DMS79 (cell line): Measurements from ENCODE around the gene PFKFB1.
"Not testable (repeated sequence)": the region's sequence is repeated elsewhere in the genome, so short reads cannot be mapped to it uniquely, and the experiment has no call there.

Source experiments
- DNase-seq: peaks from one replicate; lab custom pipeline; 2025; lab: John Stamatoyannopoulos, UW

Gene PFKFB1

GRCh38 chrX:54992911-54993622 is 921 bp downstream of the PFKFB1 start:
- DNase-seq, result no peak

GRCh38 chrX:54991706-54992105 is 2.3 kb downstream of the PFKFB1 start:
- DNase-seq, result no peak

DNA sequence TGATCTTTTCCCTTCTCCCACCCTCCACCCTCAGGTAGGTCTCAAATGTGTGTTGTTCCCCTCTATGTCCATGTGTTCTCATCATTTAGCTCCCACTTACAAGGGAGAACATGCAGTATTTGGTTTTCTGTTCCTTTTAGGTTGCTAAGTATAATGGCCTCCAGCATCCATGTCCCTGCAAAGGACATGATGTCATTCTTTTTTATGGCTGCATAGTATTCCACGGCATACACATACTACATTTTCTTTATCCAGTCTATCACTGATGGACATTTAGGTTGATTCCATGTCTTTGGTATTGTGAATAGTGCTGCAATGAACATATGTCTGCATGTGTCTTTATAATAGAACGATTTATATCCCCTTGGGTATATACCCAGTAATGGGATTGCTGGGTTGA is 10.7 kb downstream of the PFKFB1 start:
- DNase-seq, result not testable (repeated sequence)

DNA sequence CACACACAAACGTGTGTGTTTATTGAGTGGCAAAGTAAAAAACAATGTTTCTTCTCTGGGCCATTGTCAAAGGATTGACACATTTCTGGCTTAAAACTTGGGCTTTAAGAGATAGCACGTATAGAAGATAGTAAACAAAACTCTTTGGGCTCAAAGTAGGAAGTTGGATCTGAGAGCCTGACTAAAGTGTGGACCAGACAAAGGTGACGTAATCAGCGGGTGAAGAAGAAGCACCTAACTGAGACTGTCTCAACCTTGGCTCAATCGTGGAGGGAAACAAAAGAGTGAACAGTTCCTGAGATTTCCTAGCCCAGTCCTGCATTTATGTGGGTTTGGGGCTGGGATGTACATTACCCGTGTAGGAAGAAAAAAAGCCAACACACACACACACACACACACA is 13.7 kb downstream of the PFKFB1 start:
- no peak for DNase-seq

DNA sequence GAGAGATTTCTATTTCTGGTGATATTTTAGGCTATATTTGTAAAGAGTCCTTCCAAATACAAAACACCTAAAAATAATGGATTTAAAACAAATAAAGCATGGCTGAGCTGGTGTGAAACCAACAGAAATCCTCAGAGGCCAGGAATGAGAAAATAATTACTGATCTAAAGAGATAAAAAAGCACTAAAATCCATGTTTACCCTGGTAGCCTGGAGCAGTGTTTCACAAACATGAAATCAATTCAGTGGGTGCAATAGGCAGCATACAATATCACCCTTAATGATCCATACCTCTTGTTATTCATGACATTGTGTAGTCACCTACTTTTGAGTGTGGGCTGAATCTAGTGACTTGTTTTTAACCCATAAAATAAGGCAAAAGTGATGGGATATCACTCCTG is 14.6 kb downstream of the PFKFB1 start:
- DNase-seq, result no peak

DNA sequence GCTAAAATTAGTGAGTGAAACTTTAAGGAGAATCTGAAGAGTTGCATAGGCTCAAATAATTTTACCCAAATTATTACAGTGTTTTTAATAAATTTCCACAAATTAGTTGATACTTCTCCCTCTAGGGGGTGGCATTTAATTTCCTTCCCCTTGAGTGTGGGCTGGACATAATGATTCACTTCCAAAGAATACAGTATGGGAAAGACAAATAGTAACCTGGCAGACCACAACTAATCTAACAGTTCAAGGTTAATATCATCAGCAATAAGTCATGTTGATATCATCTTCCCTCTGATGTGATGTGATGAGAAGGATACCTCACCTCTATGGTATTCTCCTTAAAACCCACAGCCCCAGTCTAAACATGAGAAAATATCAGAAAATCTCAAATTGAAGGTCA is 15.5 kb downstream of the PFKFB1 start:
- no peak for DNase-seq

GRCh38 chrX:54977387-54977786 is 16.6 kb downstream of the PFKFB1 start:
- no peak for DNase-seq

DNA sequence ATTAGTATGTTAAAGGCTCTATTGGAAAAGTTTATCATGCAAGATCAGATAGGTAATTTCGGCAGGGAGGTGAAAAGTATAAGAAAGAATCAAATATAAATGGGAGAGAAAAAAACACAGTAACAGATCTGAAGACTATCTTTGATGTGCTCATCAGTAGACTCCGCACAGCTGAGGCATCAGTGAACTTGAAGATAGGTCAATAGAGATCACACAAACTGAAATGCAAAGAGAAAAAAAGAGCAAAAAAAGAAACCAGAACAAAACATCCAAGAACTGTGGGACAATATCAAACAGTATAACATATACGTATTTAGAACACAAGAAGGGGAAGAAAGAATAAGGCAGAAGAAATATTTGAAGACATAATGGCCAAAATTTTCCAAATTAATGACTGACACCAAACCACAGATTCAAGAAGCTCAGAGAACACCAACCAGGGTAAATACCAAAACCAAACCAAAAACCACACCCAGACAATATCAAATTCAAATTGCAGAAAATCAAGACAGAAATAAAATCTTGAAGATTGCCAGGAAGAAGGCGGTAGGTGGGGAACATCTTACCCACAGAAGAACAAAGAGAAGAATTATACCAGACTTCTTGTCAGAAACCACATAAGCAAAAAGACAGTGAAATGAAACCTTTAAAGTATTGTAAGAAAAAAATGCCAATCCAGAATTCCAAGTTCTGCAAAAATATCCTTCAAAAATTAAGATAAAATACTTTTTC is 29.1 kb downstream of the PFKFB1 start:
- no peak for DNase-seq

- no peak for DNase-seq
Observed at GRCh38 chrX:54961750-54962149, 32.2 kb downstream of the PFKFB1 start.

GRCh38 chrX:54950730-54951375 is 43.1 kb downstream of the PFKFB1 start:
- no peak for DNase-seq

DNA sequence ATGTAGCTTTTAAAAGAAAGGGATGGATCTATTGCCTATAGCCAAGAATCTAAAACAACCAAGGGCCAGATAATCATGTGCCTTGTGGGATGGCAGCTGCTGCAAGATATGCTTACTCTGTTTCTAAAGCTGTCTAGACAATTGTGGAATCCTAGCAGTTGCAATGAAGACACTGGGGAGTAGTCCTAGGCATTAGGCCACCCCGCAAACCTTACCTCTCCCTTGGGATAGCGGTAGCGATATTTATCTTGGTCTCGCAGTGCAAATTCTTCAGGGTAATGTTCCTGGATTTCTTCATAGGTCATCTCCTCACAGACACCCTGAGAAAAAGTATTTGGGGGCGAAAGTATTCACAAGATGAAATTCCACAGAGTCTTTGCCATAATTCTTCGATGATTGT is 48.8 kb downstream of the PFKFB1 start:
- no peak for DNase-seq

DNA sequence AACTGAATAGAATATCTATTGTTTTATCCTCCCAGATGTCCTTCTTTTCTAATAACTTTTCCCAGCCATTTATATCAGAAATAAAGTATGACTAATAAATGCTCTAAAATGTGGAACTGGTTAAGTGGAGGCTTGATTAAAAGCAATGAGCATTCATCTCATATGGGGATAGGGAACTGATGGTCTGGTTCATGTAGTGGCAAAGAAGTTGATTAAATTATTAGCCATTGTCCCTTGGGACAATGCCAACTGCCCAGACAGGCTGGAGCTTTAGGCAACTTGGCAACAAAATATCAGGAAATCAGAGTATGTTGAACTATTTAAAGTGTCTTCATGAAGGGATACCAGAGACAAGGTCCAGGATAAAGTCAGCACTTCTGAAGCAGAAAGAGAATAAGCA is 49.2 kb downstream of the PFKFB1 start:
- no peak for DNase-seq

- no peak for DNase-seq
Observed at GRCh38 chrX:54937416-54937815, 56.6 kb downstream of the PFKFB1 start.

- no peak for DNase-seq
Observed at GRCh38 chrX:54935306-54935705, 58.7 kb downstream of the PFKFB1 start.

DNA sequence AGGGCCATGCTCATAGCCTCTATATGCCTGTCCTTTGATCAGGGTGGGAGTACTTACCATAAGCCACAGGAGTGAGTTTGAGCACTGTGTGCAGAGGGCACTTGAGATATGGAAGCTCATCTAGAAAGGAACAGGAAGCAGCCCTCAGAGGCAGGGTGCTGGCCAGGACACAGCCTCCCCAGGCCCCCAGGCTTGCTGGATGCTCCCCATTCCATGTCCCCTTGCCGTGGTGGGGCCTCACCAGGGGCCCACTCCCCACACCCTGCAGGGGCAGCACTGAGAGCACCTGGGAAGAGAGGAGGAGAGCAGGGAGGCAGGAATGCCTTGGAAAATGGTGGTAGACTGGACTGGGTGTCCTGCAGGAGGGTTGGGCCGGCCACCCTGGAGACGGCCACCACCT is 59.1 kb downstream of the PFKFB1 start:
- DNase-seq, result no peak

DNA sequence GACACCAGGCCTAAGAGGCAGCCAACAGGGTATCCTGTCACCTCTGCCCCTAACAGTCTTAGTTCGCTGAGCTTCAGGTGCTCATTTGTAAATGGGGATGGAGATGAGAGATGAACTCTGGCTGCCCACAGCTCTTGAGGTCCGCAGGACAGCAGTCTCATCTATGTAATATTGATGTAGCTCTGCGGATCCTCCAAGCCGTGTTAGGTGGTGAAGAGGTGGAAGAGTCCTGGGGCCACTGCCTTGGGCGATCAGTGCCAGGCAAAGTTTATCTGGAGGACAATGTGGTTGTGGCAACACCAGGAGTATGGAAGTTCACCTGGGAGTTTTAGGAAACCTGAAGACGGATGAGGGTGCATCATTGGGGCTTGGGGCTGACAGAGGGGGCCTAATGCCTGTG is 59.9 kb downstream of the PFKFB1 start:
- no peak for DNase-seq

DNA sequence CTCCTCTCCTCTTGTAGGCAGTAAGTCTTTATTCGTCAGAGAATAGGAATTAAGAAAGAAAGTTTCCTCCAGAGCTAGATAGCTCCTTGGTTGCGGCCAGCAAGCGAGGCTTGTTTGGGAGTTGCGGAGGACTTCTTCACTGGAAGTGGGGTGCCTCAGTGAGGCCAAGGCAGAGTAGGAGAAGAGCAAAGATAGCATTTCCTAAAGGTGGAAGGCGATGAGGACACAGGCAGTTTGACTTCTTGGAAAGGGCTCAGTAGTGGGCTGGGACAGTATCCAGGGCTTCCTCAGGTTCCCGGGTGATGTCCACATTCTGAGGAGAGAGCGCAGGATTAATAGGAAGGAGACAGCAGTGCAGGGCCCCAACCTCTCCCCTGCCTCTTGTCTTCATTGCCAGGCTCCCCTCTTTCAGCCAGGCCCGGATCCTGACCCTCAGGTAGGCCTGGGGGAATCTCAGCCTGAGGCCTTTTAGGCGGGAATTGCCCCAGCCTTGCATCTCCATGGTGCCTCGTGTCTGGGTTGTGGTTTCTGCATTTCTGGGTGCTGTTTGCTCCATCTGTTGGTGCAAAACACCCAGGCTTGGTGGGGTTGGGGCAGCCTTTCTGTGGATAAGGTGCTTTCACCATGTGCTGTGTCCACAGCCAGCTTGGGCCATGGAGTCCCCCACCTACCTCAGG is 60.7 kb downstream of the PFKFB1 start:
- DNase-seq, result no peak

DNA sequence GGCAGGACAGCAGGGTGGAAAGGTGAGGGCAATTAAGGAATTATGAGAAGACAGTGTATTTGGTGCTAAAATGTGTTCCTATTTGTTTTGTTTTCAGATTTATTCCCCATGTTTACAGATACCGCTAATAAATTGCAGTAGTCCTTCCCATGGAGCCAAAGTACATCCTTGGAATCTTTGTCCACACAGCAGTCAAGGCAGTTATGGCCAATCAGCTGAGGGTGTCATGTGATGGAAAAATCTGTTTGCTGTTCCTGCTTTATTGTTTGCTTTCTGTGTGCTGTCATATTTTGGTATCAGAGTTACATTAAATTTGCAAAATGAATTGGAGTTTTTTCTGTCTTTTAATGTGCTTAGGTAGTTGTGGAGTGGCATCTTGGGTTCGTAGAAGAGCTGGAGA is 62.9 kb downstream of the PFKFB1 start:
- DNase-seq, result no peak

DNA sequence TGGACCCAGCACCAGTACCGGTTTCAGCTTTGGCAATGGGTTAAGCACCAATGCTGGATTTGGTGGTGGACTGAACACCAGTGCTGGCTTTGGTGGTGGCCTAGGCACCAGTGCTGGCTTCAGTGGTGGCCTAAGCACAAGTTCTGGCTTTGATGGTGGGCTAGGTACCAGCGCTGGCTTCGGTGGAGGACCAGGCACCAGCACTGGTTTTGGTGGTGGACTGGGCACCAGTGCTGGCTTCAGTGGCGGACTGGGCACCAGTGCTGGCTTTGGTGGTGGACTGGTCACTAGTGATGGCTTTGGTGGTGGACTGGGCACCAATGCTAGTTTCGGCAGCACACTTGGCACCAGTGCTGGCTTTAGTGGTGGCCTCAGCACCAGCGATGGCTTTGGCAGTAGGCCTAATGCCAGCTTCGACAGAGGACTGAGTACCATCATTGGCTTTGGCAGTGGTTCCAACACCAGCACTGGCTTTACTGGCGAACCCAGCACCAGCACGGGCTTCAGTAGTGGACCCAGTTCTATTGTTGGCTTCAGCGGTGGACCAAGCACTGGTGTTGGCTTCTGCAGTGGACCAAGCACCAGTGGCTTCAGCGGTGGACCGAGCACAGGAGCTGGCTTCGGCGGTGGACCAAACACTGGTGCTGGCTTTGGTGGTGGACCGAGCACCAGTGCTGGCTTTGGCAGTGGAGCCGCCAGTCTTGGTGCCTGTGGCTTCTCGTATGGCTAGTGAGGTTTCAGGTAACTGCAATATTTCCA is 63.5 kb downstream of the PFKFB1 start:
- DNase-seq, result no peak

GRCh38 chrX:54928876-54929275 is 65.1 kb downstream of the PFKFB1 start:
- DNase-seq, result no peak

DNA sequence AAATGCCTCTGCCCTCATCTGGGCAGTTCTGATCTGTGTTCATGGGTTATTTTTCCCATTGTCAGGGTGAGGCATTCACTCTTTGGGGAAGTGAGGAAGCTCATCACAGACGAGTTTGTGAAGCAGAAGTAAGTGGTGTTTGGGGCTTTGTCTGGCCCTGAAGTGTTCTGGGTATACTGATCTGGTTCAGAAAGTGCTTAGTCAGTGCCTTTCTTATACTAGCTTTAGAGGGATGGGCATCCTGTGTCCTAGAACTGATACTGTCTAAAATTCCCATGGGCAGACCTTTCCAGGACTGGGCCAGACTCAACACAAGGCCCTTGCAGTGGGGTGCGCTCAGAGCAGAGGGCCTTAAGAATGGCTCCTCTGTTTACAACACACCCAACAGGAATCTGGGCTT is 67.0 kb downstream of the PFKFB1 start:
- no peak for DNase-seq

DNA sequence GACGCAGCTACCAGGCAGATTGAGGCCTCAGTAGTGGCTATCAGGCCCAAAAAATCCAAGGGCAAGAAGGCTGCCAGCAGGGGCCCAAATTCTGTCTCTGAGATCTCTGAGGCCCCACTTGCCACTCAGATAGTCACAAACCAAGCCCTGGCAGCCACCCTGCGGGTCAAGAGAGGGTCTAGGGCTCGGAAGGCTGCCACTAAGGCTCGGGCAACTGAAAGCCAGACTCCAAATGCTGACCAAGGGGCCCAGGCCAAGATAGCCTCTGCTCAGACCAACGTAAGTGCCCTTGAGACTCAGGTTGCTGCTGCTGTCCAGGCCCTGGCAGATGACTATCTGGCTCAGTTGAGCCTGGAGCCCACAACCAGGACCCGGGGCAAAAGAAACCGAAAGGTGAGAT is 70.6 kb downstream of the PFKFB1 start:
- DNase-seq, result no peak
